ENCODE results near the gene ETAA1. TPM values are rescaled to one million over a fixed set of nuclear protein-coding genes. Genes with fewer than 3 reads are reported as not detected.
A peak's percentile ranks its signal among the peaks of the same experiment; 100 is the strongest.

ETAA1 gene
- total RNA-seq, 1 donor from 2014 or later: 13.7 TPM

- H3K27ac ChIP-seq: no peak overlapping the region
- intact Hi-C loops (cut with DNase I): no loop called here
- no peak for DNase-seq
- no peak overlapping the region for H3K4me3 ChIP-seq
- H3K36me3 ChIP-seq: peaks cover 21% of the 10 kb centered on the region
- no peak for ATAC-seq
- no peaks in the 10 kb centered on the region for H3K9me3 ChIP-seq
- no peak for TF ChIP-seq CTCF (IDR thresholded peaks at IDR 0.05)
- H3K4me1 ChIP-seq: no peaks in the 10 kb centered on the region
- no peaks in the 10 kb centered on the region for H3K27me3 ChIP-seq
Measured at GRCh38 chr2:67412424-67412823, 15.3 kb downstream of the ETAA1 start.

- Histone ChIP-seq H3K27ac (no peak overlapping the region), H3K4me3 (no peak overlapping the region), H3K4me1 (no peaks in the 10 kb centered on the region), H3K9me3 (no peaks in the 10 kb centered on the region), H3K27me3 (no peaks in the 10 kb centered on the region), H3K36me3 (peaks cover 14% of the 10 kb centered on the region)
- intact Hi-C loops (cut with DNase I): no loop called here
- TF ChIP-seq CTCF (IDR thresholded peaks at IDR 0.05): no peak
- ATAC-seq (no peak), DNase-seq (no peak)
Measured at GRCh38 chr2:67414867-67415266, 17.7 kb downstream of the ETAA1 start.

- DNase-seq (no peak), ATAC-seq (no peak)
- no peak overlapping the region for H3K27ac ChIP-seq
- no peak for TF ChIP-seq CTCF (IDR thresholded peaks at IDR 0.05)
- H3K9me3 ChIP-seq: no peaks in the 10 kb centered on the region
- no peaks in the 10 kb centered on the region for H3K27me3 ChIP-seq
- intact Hi-C loops (cut with DNase I): no loop called here
- no peaks in the 10 kb centered on the region for H3K4me1 ChIP-seq
- no peak overlapping the region for H3K4me3 ChIP-seq
- H3K36me3 ChIP-seq: peaks cover 3% of the 10 kb centered on the region
Measured at GRCh38 chr2:67416136-67416535, 19.0 kb downstream of the ETAA1 start.

GRCh38 chr2:67423489-67423888 is 26.4 kb downstream of the ETAA1 start:
- Histone ChIP-seq H3K4me1 (no peaks in the 10 kb centered on the region), H3K27ac (no peak overlapping the region), H3K36me3 (no peaks in the 10 kb centered on the region), H3K27me3 (no peaks in the 10 kb centered on the region), H3K9me3 (no peaks in the 10 kb centered on the region), H3K4me3 (no peak overlapping the region)
- DNase-seq (no peak), ATAC-seq (no peak)
- intact Hi-C loops (cut with DNase I): no loop called here
- TF ChIP-seq CTCF (IDR thresholded peaks at IDR 0.05): no peak

- no peak for TF ChIP-seq CTCF (IDR thresholded peaks at IDR 0.05)
- Histone ChIP-seq H3K4me1 (no peaks in the 10 kb centered on the region), H3K27me3 (no peaks in the 10 kb centered on the region), H3K4me3 (no peak overlapping the region), H3K9me3 (no peaks in the 10 kb centered on the region), H3K27ac (no peak overlapping the region), H3K36me3 (no peaks in the 10 kb centered on the region)
- ATAC-seq (peak; percentile 37), DNase-seq (no peak)
- intact Hi-C loops (cut with DNase I): no loop called here
Measured at GRCh38 chr2:67436221-67436620, 39.1 kb downstream of the ETAA1 start.

- DNase-seq (no peak), ATAC-seq (no peak)
- H3K27me3 ChIP-seq: no peaks in the 10 kb centered on the region
- no peak for TF ChIP-seq CTCF (IDR thresholded peaks at IDR 0.05)
- no peaks in the 10 kb centered on the region for H3K9me3 ChIP-seq
- intact Hi-C loops (cut with DNase I): no loop called here
- H3K36me3 ChIP-seq: no peaks in the 10 kb centered on the region
- H3K4me1 ChIP-seq: no peaks in the 10 kb centered on the region
- H3K4me3 ChIP-seq: no peak overlapping the region
- no peak overlapping the region for H3K27ac ChIP-seq
Measured at GRCh38 chr2:67437114-67437513, 40.0 kb downstream of the ETAA1 start.

All from upper lobe of right lung (tissue), 1 donor.